IPS DF 4.7 (cell line): ENCODE measurements around the gene AKR1C3.
"Not testable (repeated sequence)": the region's sequence is repeated elsewhere in the genome, so short reads cannot be mapped to it uniquely, and the experiment has no call there.

Experiments used
- DNase-seq: peaks from one replicate; pipeline ENCODE4 v3.0.0-alpha.2; 2013; ENCODE audit warnings: low spot score; ENCODE audit errors: extremely low read depth

AKR1C3 gene

DNA sequence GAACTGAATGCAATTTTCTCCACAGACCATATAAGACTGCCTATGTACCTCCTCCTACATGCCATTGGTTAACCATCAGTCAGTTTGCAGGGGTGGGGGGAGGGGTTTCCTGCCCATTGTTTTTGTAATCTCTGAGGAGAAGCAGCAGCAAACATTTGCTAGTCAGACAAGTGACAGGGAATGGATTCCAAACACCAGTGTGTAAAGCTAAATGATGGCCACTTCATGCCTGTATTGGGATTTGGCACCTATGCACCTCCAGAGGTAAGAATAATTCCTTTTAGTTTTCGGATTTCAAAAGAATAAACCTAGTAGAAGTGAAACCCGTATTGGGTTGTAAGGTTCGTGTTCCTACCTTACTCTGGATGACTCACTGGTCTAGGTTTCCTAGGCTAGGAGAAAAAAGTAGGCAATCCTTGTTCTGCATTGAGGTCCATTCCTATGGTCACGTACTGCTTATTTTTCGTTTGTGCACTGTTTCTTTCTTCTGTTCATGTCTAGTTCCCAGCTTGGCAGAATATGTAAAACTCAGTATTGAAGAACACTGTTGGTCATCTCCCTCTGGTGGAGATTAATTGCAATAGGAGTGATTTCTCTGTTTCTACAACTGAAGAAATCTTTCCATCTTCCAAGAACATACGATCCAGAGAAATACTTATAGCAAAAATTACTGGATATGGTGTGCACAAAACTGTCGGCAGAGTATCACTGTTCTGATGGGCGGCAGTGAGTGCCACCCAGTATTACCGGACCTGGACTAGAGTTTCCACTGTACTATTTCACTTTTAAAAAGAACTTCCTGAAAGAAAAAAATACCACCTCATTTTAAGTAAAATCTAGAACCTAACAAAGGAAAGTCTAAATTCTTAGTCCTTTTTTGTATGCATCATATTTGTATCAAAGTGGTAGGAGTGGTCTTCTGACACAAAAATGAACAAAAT, at the start of gene AKR1C3:
AKR1C3 (plus strand) TSS at position 150 of the 941 bp plus-strand sequence; CDS start at position 181, 31 bp downstream.
- no peak for DNase-seq

DNA sequence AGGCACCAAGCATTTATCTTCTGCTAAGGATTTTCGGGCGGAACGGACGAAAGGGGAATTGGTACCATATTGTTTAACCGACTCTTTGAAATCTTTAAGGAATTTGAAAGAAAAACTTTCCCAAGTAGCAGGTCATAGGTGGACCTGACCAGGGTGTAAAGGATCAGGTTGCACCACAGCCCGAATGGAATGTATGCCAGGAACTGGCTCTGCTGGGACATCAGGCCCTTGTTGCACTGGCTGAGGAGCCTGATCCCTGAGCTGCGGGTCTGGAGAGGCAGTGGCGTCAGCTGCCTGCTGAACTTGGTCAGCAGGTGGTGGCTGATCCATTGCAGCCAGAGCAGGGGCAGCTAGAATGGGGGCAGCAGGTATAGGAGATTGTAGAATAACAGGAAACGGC, 49.1 kb upstream of the AKR1C3 start:
- DNase-seq: no peak

DNA sequence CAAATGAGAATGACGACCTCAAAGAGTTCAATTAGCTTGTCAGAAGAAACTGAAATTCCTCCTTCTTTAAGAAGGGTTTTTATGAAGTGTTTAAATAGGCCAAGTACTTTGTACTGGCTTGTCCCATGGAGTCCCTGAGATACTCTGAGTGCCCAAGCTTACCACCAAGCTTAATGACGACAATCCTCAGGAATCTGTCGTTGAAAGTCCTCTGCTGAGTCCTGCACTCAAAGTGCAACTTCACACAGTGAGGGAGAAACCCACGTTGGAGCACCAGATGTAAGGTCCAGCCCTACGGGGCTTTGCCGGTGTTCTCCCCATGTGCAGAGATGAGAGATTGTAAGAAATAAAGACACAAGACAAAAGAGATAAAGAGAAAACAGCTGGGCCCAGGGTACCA, 47.8 kb upstream of the AKR1C3 start:
- DNase-seq: no peak

DNA sequence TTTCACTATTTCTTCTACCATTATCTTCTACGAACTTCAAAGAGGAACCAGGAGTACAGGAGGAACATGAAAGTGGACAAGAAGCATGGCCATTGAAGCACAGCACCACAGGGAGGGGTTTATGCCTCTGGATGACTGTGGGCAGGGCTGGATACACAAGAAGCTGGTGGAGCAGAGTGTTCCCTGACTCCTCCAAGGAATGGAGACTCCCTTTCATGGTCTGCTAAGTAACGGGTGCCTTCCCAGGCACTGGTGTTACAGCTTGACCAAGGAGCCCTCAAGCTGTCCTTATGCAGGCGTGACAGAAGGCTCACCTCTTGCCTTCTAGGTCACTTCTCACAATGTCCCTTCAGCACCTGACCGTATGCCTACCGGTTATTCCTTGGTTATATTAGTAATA, 47.2 kb upstream of the AKR1C3 start:
- DNase-seq: not testable (repeated sequence)

DNA sequence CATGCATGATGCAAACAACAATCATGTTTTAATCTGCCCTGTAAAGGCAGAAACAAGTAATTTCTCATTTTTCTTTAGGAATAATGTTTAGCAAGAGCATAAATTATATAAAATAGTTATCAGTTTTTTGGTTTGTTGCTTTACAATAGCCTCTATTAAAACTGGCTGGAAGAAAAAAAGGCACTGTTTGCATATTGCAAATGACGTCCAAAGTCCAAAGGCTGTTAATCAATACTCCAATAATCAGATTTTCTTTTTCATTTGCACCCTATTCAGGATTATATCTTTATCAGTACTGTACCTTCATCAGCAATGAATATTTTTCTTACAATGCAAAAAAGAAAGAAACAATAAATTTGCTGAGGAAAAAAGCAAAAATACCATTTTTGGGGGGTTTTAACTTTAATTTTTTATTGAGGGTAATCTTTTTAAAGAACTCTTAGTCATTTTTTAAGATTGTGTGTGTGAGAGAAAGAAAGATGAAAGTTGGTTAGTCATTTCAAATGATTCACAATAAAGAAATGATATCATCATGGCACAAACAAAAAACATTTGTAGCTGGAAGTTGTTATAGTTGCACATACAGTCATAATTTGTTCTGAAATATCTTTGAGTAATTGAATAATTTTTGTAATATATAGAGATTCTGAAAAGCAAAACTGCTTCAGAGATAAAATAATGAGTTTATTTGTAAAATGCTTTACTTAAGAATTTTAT, 46.1 kb upstream of the AKR1C3 start:
- no peak for DNase-seq

DNA sequence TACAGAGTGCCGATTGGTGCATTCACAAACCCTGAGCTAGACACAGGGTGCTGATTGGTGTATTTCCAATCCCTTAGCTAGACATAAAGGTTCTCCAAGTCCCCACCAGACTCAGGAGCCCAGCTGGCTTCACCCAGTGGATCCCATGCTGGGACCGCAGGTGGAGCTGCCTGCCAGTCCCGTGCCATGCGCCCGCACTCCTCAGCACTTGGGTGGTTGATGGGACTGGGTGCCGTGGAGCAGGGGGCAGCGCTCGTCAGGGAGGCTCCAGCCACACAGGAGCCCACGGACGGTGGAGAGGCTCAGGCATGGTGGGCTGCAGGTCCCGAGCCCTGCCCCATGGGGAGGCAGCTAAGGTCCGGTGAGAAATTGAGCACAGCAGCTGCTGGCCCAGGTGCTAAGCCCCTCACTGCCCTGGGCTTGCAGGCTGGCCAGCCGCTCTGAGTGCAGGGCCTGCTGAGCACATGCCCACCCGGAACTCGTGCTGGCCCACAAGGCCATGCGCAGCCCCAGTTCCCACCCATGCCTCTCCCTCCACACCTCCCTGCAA, 41.2 kb upstream of the AKR1C3 start:
- DNase-seq: not testable (repeated sequence)

DNA sequence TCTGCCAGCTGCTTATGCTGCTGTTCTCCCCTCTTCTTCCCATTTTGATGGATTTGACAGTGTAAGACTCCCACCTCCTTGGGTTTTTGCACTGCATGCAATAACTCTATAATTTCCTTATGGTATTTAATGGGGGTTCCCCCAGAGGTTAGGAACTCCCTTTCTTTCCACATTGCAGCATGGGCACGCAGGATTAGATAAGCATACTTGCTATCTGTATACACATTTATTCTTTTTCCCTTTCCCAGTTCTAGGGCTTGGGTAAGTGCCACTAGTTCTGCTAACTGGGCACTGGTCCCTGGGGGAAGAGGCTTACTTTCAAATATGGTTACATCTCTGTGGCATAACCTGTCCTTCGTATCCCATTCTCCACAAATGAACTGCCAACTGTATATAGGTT, 39.4 kb upstream of the AKR1C3 start:
- not testable (repeated sequence) for DNase-seq

DNA sequence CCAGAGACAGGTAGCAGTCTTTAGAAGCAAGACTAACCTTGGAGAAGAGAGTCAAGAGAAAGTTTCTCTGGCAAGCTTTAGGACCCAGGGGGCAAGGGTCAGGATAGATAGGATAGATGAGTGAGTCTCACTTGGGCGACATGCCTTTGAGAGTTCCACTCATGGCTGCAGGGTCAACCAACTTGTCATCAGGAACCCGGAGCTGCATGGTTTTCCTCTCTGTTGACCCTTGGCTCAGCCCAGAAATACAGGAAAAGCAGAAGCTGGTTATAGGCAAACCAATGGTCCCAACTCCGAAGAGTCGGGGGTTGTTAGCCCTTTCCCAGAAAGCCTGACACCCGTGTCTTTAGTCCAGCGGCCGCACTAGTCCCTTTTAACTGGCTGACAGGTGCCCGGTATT, 34.9 kb upstream of the AKR1C3 start:
- DNase-seq: not testable (repeated sequence)

DNA sequence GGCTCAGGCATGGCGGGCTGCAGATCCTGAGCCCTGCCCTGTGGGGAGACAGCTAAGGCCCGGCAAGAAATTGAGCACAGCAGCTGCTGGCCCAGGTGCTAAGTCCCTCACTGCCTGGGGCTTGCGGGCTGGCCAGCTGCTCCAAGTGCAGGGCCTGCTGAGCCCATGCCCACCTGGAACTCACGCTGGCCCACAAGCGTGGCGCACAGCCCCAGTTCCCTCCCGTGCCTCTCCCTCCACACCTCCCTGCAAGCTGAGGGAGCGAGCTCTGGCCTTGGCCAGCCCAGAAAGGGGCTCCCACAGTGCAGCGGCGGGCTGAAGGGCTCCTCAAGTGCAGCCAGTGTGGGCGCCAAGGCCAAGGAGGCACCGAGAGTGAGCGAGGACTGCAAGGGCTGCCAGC, 33.4 kb upstream of the AKR1C3 start:
- DNase-seq: not testable (repeated sequence)

DNA sequence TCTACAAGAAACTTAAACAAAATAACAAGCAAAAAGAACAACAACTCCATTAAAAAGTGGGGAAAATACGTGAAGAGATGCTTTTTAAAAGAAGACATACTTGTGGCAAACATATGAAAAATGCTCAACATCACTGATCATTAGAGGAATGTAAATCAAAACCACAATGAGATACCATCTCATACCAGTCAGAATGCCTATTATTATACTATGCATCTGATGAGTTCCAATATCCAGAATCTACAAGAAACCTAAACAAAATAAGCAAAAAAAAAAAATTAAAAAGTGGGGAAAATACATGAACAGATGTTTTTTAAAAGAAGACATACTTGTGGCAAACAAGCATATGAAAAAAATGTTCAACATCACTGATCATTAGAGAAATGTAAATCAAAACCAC, 29.6 kb upstream of the AKR1C3 start:
- no peak for DNase-seq

DNA sequence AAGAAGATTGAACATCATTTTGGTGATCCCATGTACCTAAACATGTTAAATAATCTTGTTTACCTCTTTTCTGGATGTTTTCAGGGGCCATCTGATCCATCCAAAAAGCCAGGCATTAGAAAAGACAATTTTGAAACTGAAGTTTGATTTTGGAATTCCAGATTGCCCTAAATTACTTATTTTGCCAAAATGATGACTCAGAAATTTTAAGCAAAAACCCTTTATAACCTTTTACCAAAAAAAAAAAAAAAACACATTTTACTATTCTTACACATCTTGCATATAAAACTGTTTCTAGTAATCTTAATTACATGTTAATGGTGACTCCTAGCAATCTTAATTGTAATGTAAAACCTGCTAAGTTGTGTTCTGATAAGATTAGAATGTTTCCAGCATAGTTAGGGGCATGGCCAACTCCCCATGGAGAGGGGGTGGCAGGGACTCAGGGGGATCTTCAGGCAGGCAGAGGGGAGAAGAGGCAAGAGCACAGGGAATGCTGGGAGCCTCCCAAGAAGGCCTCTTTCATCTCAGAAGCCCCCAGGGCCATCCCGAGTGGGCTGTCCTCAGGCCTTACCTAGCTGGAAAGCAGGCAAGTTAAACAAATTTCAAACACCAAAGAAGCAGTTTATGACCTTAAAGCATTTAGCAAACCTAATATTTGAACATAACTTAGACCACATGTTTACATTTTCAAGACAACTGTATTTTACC, 25.8 kb upstream of the AKR1C3 start:
- no peak for DNase-seq

DNA sequence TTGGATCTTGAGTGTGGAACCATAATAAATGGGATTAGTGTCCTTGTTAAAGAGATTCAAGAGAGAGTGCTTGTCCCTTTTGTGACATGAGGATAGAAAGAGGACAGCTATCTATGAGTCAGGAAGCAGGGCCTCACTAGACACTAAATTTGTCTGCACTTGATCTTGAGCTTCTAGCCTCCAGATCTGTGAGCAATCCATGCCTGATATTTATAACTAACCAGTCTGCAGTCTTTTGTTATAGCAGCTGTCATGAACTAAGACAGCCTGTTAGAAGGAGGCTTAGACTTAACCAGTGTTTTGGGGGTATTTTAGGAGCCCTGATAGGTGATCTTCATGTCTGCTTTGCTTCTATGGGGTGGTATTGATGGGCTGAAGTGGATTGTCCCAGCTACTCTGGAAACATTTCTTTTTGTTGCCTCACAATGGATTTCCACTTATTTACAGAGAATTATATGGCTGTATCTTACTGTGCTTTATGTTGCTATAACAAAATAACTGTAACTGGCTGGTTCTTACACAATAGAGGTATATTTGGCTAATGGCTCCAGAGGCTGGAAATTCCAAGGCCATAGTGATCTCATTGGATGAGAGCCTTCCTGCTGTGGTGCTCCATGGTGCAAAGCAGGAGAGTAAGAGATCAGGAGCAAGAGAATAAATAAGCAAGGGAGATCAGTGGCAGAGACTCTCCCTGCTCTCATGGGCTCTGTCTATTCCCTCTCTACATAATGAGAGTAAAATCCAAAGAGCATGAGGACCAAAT, 23.4 kb upstream of the AKR1C3 start:
- DNase-seq: no peak

DNA sequence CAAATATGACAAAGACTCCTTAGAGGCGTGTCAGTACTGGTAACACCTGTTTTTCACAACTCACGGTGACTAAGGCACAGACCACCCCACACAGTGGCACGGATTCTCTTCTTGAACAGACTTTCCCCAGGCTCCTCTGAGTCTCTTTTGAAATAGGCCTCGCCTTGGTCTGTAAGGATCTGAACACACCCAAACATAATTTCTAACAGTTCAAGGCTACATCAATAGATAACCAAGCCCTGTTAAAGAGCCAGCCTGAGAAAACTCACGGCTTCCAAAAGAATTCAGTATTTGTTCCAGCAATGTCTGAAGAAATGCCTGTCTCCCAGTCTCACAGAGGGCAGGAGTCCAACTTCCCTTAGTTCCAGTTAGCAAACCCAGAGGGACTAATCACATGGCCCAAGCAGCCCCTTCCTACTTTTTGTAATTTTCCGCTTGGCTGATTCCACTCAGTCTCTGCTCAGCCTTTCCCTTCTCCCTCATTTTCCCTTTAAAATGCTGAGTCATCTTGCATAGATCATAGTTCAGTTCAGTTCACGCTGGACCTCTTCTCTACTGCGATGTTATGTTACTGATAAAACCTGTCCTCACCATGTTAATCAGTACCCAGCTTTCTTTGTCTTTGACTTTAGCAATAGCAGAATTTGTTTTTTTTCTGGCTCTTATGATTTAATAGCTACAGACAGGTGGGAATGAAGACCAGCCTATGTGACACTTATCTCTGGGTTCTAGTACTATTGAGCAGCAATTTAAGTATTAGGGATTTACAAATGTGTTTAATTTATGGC, 22.6 kb upstream of the AKR1C3 start:
- DNase-seq: no peak

DNA sequence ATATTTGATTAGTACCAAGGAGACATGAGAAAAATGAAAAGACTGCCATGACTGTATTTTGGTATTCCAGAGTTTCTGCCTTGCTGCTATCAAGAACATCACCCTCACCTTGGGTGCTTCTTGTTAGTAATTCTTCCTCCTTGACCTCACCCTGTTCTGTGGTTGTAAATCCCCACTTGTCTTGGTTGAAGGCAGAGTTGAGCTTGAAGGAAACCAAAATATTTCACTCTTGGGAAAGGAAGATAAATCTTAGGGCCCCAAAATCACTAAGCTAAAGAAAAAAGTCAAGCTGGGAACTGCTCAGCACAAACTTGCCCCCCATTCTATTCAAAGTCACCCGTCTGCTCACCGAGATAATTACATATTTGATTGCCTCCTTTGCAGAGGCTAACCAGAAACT, 20.6 kb upstream of the AKR1C3 start:
- no peak for DNase-seq

DNA sequence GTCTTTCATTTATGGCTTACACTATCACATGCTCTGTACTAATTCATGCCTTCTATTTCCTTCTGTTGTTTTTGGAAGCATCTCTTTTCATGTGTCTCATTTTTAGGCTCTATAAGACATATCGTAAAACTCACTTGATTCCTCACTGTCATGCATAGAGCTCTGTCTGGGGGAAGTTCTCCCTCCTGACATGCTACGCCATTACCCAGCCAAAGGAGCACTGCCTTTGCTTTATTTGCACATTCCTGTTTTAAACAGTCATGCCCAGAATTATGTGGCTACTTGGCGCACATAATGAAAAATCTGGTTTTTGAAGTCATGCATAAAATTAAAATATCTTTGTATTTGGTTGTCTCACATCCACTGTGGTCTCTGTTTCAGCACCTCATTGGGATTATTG, 17.6 kb upstream of the AKR1C3 start:
- DNase-seq: no peak

DNA sequence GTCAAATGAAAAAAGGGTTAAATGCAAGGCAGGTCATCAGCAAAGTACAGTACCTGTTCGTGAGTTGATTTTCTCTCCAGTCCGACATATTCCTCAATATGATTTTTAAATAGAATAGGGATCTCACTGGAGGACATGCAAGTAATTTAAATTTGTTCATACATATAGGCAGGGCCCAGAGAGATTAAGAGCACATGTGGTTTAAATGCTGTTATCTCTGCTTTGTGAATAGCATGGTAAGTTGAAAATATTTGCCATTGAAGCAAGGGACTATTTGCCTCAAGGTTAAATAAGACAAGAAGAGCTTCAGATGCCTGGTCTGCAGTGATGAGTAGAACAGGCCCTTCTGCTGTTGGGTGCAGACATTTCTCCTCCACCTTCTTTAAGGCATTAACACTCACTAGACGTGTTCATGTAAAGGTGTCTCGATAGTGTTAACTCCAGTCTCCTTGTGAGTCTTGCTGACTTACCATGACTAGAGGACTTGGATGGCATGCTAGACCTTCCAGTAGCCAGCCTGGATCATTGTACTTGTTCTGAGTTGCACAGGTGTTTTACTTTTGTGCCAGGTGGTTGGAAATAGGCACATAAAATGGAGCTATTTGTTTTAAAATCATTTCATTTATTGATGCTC, 15.6 kb upstream of the AKR1C3 start:
- no peak for DNase-seq

DNA sequence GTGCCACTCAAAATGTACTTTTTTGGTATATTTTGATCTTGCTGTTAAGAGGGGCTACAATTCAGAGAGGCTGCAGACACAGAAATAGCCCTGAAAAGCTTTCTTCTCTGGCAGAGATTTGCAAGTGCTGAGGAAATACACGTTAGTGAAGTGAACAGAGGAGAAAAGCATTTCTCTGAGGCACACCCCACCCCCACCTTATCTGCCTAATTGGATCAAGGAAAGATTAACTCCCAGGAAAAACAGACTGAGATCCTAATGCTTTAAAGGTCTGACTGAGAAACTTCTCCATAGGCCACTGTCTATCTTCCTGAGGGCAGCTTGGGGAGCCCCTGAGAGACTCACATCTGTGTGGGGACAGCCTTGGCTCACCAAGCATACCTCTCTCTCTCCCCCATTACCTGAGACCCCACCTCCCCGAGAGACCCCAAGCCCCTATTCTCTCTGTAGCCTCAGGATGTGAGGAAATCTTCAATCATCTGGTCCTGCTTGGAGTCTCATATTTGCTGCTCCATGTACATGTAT, 14.8 kb upstream of the AKR1C3 start:
- no peak for DNase-seq

DNA sequence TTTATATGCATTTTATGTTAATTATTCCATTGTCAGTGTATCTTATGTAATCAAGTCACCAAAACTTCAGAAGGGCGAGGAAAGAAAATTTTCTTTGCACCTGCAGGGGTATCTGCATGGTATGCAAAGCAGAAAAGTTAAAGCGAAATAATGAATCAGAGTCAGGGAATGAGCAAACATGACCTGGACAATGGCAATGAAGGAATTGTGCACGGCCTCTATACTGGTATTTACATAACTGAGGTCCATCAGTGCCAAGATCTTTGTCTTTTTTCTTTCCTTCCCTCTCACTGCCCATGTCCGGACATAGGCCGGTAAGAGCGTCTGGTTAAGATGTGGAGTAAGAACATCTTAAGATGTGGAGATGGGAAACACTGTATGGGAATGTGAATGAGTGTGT, 14.4 kb upstream of the AKR1C3 start:
- no peak for DNase-seq

DNA sequence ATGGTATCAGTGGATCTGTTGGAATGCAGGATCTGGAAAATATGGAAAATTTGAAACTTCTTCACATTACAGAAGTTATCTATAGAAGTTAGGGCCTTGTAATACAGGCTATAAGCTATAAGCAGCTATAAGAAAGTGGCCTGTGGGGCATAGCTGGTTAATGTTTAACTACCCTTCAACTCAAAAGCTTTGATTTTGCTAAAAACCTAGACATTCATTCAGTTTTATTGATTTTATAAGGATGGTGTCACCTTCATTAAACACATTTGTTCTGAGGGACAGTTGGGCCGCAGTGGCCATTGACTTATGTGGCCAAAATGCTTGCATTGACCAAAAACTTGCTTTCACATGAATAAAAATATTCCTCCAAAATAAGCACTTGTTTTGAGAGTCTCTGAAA, 13.1 kb upstream of the AKR1C3 start:
- DNase-seq: no peak
